ENCODE measurements around the gene ARL4C. TPM values are rescaled to one million over a fixed set of nuclear protein-coding genes. Genes with fewer than 3 reads are reported as not detected.

Gene ARL4C
- polyA plus RNA-seq, 1 of the 3 experiments (the other 2 are of a cell fraction): 24.0 TPM

GRCh38 chr2:234444242-234444730 lies 52.6 kb downstream of the ARL4C start:
- TF ChIP-seq POLR2AphosphoS5 (IDR thresholded peaks at IDR 0.05; ENCODE audit: low read depth, low read length): no peak
- no peak for TF ChIP-seq FOSL2 (IDR thresholded peaks at IDR 0.05; ENCODE audit: borderline replicate concordance, low read depth)
- TF ChIP-seq FOXM1 (IDR thresholded peaks at IDR 0.05; ENCODE audit: low read depth): no peak
- TF ChIP-seq GATA2 (CRISPR knock-in tag; IDR thresholded peaks at IDR 0.05): no peak
- no peak for TF ChIP-seq GABPA (IDR thresholded peaks at IDR 0.05; ENCODE audit: low read depth)
- Histone ChIP-seq H3K27ac (ENCODE audit: low read depth in 2 of 2, low read length in 1 of 2) (no peak overlapping the region), H3K36me3 (replicated peaks in 1 of 2; ENCODE audit: control insufficient read depth in 1 of 2, insufficient read depth in 2 of 2, low read length in 1 of 2) (no peaks in the 10 kb centered on the region), H3K9me3 (no peaks in the 10 kb centered on the region), H2AFZ (ENCODE audit: low read depth) (no peak overlapping the region), H3F3A (replicated peaks; ENCODE audit: insufficient read depth) (peaks cover 11% of the 10 kb centered on the region), H3K4me3 (ENCODE audit: low read depth in 2 of 2, low read length in 1 of 2) (no peak overlapping the region), H3K4me1 (ENCODE audit: control insufficient read depth in 1 of 2, insufficient read depth in 2 of 2, low read depth in 1 of 2, low read length in 1 of 2) (0 out of 4 replicates have a peak, but pooled peaks cover 0 to 4% of the 10 kb centered on the region in 2 experiments), H3K4me2 (no peak overlapping the region), H3K9me2 (no peaks in the 10 kb centered on the region), H3K9ac (no peak overlapping the region), H3K27me3 (ENCODE audit: insufficient read depth) (no peaks in the 10 kb centered on the region), H4K20me1 (ENCODE audit: insufficient read depth) (no peaks in the 10 kb centered on the region), H3K79me2 (ENCODE audit: insufficient read depth) (no peaks in the 10 kb centered on the region)
- CTCF ChIA-PET: interaction anchor here (1.0 kb wide), 2 partner anchors 57 to 167 kb away, joined by 3 read pairs; no protein-coding TSS in a partner anchor
- WGBS (ENCODE audit: low lambda C conversion rate): 94% methylated on average over 4 of the region's 4 CpGs
- POLR2A ChIA-PET: no interaction called here
- no peak for DNase-seq

All from SK-N-SH (cell line).